ENCODE results near the gene APEX1. TPM values are rescaled to one million over a fixed set of nuclear protein-coding genes. Genes with fewer than 3 reads are reported as not detected.
"Not testable (repeated sequence)": the region's sequence is repeated elsewhere in the genome, so short reads cannot be mapped to it uniquely, and the experiment has no call there.

Gene APEX1
- total RNA-seq, 1 experiment from 2014 or later: 171 TPM

- DNase-seq (ENCODE audit: low read depth): no peak
- in situ Hi-C loops (cut with HindIII; ENCODE audit: low pct_unique_long_range_greater_than_20kb, low sequenced_read_pairs): no loop called here
These were observed 44.1 kb downstream of the APEX1 start for GRCh38 chr14:20499108-20499507.

- in situ Hi-C loops (cut with HindIII; ENCODE audit: low pct_unique_long_range_greater_than_20kb, low sequenced_read_pairs): no loop called here
- no peak for DNase-seq (ENCODE audit: low read depth)
These were observed 44.9 kb downstream of the APEX1 start for GRCh38 chr14:20499881-20500280.

GRCh38 chr14:20501346-20501745 lies 46.3 kb downstream of the APEX1 start:
- in situ Hi-C loops (cut with HindIII; ENCODE audit: low pct_unique_long_range_greater_than_20kb, low sequenced_read_pairs): no loop called here
- no peak for DNase-seq (ENCODE audit: low read depth)

GRCh38 chr14:20503898-20504297 lies 48.9 kb downstream of the APEX1 start:
- no peak for DNase-seq (ENCODE audit: low read depth)
- in situ Hi-C loops (cut with HindIII; ENCODE audit: low pct_unique_long_range_greater_than_20kb, low sequenced_read_pairs): no loop called here

GRCh38 chr14:20506276-20506675 lies 51.2 kb downstream of the APEX1 start:
- DNase-seq (ENCODE audit: low read depth); in situ Hi-C loops (cut with HindIII; ENCODE audit: low pct_unique_long_range_greater_than_20kb, low sequenced_read_pairs): not testable (repeated sequence)

GRCh38 chr14:20506752-20507151 lies 51.7 kb downstream of the APEX1 start:
- DNase-seq (ENCODE audit: low read depth); in situ Hi-C loops (cut with HindIII; ENCODE audit: low pct_unique_long_range_greater_than_20kb, low sequenced_read_pairs): not testable (repeated sequence)

Other genes with a start within 250 kb of the APEX1 start
- gene OR11H6, start 231.5 kb upstream of the APEX1 start, total RNA-seq (2014; rRNA removed; shearing (Covaris generic); ENCODE audit: low replicate concordance): not detected in 2 replicates
- not detected in 2 replicates for gene OR11H7, start 226.2 kb upstream of the APEX1 start, total RNA-seq (2014; rRNA removed; shearing (Covaris generic); ENCODE audit: low replicate concordance)
- gene OR11H4, start 215.9 kb upstream of the APEX1 start, total RNA-seq (2014; rRNA removed; shearing (Covaris generic); ENCODE audit: low replicate concordance): not detected in 2 replicates
- 17.6 and 20.4 TPM in 2 replicates for gene TTC5, start 149.3 kb upstream of the APEX1 start, total RNA-seq (2014; rRNA removed; shearing (Covaris generic); ENCODE audit: low replicate concordance)
- gene CCNB1IP1, start 121.9 kb upstream of the APEX1 start, total RNA-seq (2014; rRNA removed; shearing (Covaris generic); ENCODE audit: low replicate concordance): 58.6 and 79.1 TPM in 2 replicates
- gene PARP2, start 111.6 kb upstream of the APEX1 start, total RNA-seq (2014; rRNA removed; shearing (Covaris generic); ENCODE audit: low replicate concordance): 6.0 and 13.7 TPM in 2 replicates
- gene TEP1, start 41.7 kb upstream of the APEX1 start, total RNA-seq (2014; rRNA removed; shearing (Covaris generic); ENCODE audit: low replicate concordance): 3.7 and 13.5 TPM in 2 replicates
- not detected in 2 replicates for gene KLHL33, start 19.1 kb upstream of the APEX1 start, total RNA-seq (2014; rRNA removed; shearing (Covaris generic); ENCODE audit: low replicate concordance)
- gene OSGEP, start 414 bp upstream of the APEX1 start, total RNA-seq (2014; rRNA removed; shearing (Covaris generic); ENCODE audit: low replicate concordance): 53.3 and 53.9 TPM in 2 replicates
- gene PIP4P1, start 6.2 kb downstream of the APEX1 start, total RNA-seq (2014; rRNA removed; shearing (Covaris generic); ENCODE audit: low replicate concordance): 36.1 and 46.9 TPM in 2 replicates
- 35.2 and 79.3 TPM in 2 replicates for gene PNP, start 14.2 kb downstream of the APEX1 start, total RNA-seq (2014; rRNA removed; shearing (Covaris generic); ENCODE audit: low replicate concordance)
- gene RNASE10, start 50.3 kb downstream of the APEX1 start, total RNA-seq (2014; rRNA removed; shearing (Covaris generic); ENCODE audit: low replicate concordance): not detected in 2 replicates
- not detected in 2 replicates for gene RNASE9, start 105.8 kb downstream of the APEX1 start, total RNA-seq (2014; rRNA removed; shearing (Covaris generic); ENCODE audit: low replicate concordance)
- not detected in 2 replicates for gene RNASE11, start 132.8 kb downstream of the APEX1 start, total RNA-seq (2014; rRNA removed; shearing (Covaris generic); ENCODE audit: low replicate concordance)
- not detected in 2 replicates for gene RNASE12, start 136.2 kb downstream of the APEX1 start, total RNA-seq (2014; rRNA removed; shearing (Covaris generic); ENCODE audit: low replicate concordance)
- gene OR6S1, start 186.5 kb downstream of the APEX1 start, total RNA-seq (2014; rRNA removed; shearing (Covaris generic); ENCODE audit: low replicate concordance): not detected in 2 replicates
- gene RNASE4, start 229.3 kb downstream of the APEX1 start, total RNA-seq (2014; rRNA removed; shearing (Covaris generic); ENCODE audit: low replicate concordance): 18.5 and 21.6 TPM in 2 replicates
- gene ANG, start 233.5 kb downstream of the APEX1 start, total RNA-seq (2014; rRNA removed; shearing (Covaris generic); ENCODE audit: low replicate concordance): 2.0 and 3.4 TPM in 2 replicates